Measurements from ENCODE around the gene EN2. TPM values are rescaled to one million over a fixed set of nuclear protein-coding genes. Genes with fewer than 3 reads are reported as not detected.

The EN2 gene
- total and polyA plus RNA-seq, 2 of the 13 experiments (the other 11 are each of a cell fraction or from before 2014, with no cell fraction given): not detected

DNA sequence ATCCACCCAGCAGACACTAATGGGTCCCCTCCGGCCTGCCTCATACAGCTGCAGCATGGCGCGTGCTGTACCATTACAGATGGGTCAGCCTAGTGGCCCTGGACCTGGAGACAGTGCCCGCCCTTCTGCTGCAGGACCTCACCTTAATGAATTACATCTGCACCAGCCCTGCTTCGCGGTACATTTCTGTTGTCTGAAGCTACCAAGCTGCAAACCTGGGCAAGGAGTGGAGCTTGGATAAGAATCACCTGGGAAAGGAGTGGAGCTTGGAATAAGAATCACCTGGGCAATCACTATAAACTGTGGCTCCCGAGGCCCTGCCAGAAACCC is 33.0 kb upstream of the EN2 start:
- TF ChIP-seq ZNF552 (CRISPR knock-in tag; IDR thresholded peaks at IDR 0.05; ENCODE audit: borderline replicate concordance) (no peak), GTF2F1 (IDR thresholded peaks at IDR 0.05; ENCODE audit: low read length) (no peak), ZNF326 (CRISPR knock-in tag; IDR thresholded peaks at IDR 0.05; ENCODE audit: borderline replicate concordance) (no peak), RBM22 (optimal IDR thresholded peaks at IDR 0.05; ENCODE audit: low read length) (no peak), ZNF782 (CRISPR knock-in tag; IDR thresholded peaks at IDR 0.05; ENCODE audit: borderline replicate concordance) (no peak), HIVEP1 (CRISPR knock-in tag; IDR thresholded peaks at IDR 0.05) (no peak), DR1 (CRISPR knock-in tag; IDR thresholded peaks at IDR 0.05) (no peak), PLRG1 (conservative IDR thresholded peaks at IDR 0.05) (no peak), ZNF263 (CRISPR knock-in tag; IDR thresholded peaks at IDR 0.05) (no peak), GPN1 (CRISPR knock-in tag; IDR thresholded peaks at IDR 0.05; ENCODE audit: borderline replicate concordance) (no peak), ZNF24 (IDR thresholded peaks at IDR 0.05) (no peak), ZEB1 (IDR thresholded peaks at IDR 0.05; ENCODE audit: insufficient replicate concordance, low read depth) (no peak), NCOR1 (IDR thresholded peaks at IDR 0.05; ENCODE audit: borderline replicate concordance, low read length) (no peak), ZSCAN29 (CRISPR knock-in tag; conservative IDR thresholded peaks at IDR 0.05) (no peak), HNRNPL (IDR thresholded peaks at IDR 0.05; ENCODE audit: low read depth, low read length) (no peak), ZNF562 (CRISPR knock-in tag; IDR thresholded peaks at IDR 0.05; ENCODE audit: borderline replicate concordance) (no peak), ZHX1 (CRISPR knock-in tag; IDR thresholded peaks at IDR 0.05; ENCODE audit: low read depth) (no peak), DDIT3 (CRISPR knock-in tag; IDR thresholded peaks at IDR 0.05) (no peak), ZNF772 (CRISPR knock-in tag; IDR thresholded peaks at IDR 0.05) (no peak)
- TF ChIP-seq, protein P1, sequence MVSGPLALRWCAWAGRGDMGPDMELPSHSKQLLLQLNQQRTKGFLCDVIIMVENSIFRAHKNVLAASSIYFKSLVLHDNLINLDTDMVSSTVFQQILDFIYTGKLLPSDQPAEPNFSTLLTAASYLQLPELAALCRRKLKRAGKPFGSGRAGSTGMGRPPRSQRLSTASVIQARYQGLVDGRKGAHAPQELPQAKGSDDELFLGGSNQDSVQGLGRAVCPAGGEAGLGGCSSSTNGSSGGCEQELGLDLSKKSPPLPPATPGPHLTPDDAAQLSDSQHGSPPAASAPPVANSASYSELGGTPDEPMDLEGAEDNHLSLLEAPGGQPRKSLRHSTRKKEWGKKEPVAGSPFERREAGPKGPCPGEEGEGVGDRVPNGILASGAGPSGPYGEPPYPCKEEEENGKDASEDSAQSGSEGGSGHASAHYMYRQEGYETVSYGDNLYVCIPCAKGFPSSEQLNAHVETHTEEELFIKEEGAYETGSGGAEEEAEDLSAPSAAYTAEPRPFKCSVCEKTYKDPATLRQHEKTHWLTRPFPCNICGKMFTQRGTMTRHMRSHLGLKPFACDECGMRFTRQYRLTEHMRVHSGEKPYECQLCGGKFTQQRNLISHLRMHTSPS (CRISPR knock-in tag; IDR thresholded peaks at IDR 0.05; ENCODE audit: low read depth): no peak
- intact Hi-C loops (cut with micrococcal nuclease; ENCODE audit: unreplicated experiment): no loop called here
- in situ Hi-C loops (cut with HindIII; ENCODE audit: extremely low pct_ligation_motif_present, low pct_unique_long_range_greater_than_20kb): no loop called here
- ATAC-seq: no peak
- no peak overlapping the region for H3K4me3 ChIP-seq (replicated peaks in 1 of 3; ENCODE audit: insufficient read depth in 1 of 3, low read depth in 2 of 3, low read length in 3 of 3)
- no peak overlapping the region for H3K27ac ChIP-seq (ENCODE audit: extremely low read length, insufficient read depth, low read length)
- no peak overlapping the region for H3K9ac ChIP-seq (ENCODE audit: insufficient read depth, low read depth, low read length)
- no TSS peak for BruUV-seq (replicated peaks)
- H3K9me3 ChIP-seq (ENCODE audit: low read length): no peaks in the 10 kb centered on the region
- H3K27me3 ChIP-seq (ENCODE audit: control insufficient read depth in 1 of 2, insufficient read depth in 2 of 2, low read length in 2 of 2): peaks cover 23 to 89% of the 10 kb centered on the region in 2 experiments
- no peaks in the 10 kb centered on the region for H3K4me1 ChIP-seq (ENCODE audit: insufficient read depth, low read length)
- H3K79me2 ChIP-seq (ENCODE audit: insufficient read depth, low read length): no peaks in the 10 kb centered on the region
- no peak overlapping the region for H3K4me2 ChIP-seq (ENCODE audit: low read depth, low read length)
- DNase-seq (ENCODE audit: low spot score): no peak
- ChIA-PET POLR2A (no interaction called here), CTCF (ENCODE audit: low intra/inter-chr PET ratio, low total read pairs) (no interaction called here)
- H3K36me3 ChIP-seq (replicated peaks in 1 of 2; ENCODE audit: control insufficient read depth in 1 of 2, insufficient read depth in 2 of 2, low read length in 2 of 2): no peaks in the 10 kb centered on the region
- no peak for FAIRE-seq
- 72% methylated on average over 6 of the region's 7 CpGs for WGBS (ENCODE audit: low lambda C conversion rate)
- no peak overlapping the region for H2AFZ ChIP-seq (ENCODE audit: low read length)
- H4K20me1 ChIP-seq (ENCODE audit: insufficient read depth, low read length): no peaks in the 10 kb centered on the region

Data from HepG2 (cell line).